K562 (cell line): Measurements from ENCODE around the gene NENF. TPM values are rescaled to one million over a fixed set of nuclear protein-coding genes. Genes with fewer than 3 reads are reported as not detected.

Source experiments
- CTCFL ChIP-seq: IDR thresholded peaks from 2 replicates; pipeline ENCODE4 v1.6.1; 2011; ENCODE audit warnings: borderline replicate concordance, low read depth, mild to moderate bottlenecking, moderate library complexity, low read length; ENCODE audit not compliant: insufficient read depth, poor library complexity, severe bottlenecking
- DNMT1 ChIP-seq: fragments of 450-650 bp; IDR thresholded peaks from 2 replicates; pipeline ENCODE4 v1.6.1; 2016; ENCODE audit warnings: antibody characterized with exemption, mild to moderate bottlenecking
- FOXK2 ChIP-seq, 2 experiments: fragments of 450-650 bp; IDR thresholded peaks in 1 of 2; conservative IDR thresholded peaks in 1 of 2; 2 replicates each; pipeline ENCODE4 v1.6.1; 2016; ENCODE audit warnings: low read depth in 2 of 2, mild to moderate bottlenecking in 1 of 2
- HCFC1 ChIP-seq: IDR thresholded peaks from 2 replicates; pipeline ENCODE4 v1.6.1; 2012; ENCODE audit warnings: low read depth, low read length, improper control_type of control experiment
- MYC ChIP-seq, 2 experiments: fragments of 250-450 bp in 1 of 2; sonication (Bioruptor Pico) in 1 of 2; IDR thresholded peaks; 2 replicates each; pipeline versions ENCODE4 v1.5.1 to v1.6.1; 2012 to 2021; ENCODE audit warnings: low read depth in 2 of 2, borderline replicate concordance in 1 of 2, improper control_type of control experiment in 1 of 2, low read length in 1 of 2, mild to moderate bottlenecking in 1 of 2, moderate library complexity in 1 of 2
- SOX6 ChIP-seq: fragments of 450-650 bp; IDR thresholded peaks from 2 replicates; pipeline ENCODE4 v1.6.1; 2014; ENCODE audit warnings: mild to moderate bottlenecking
- ZNF324 ChIP-seq: fragments of 250-450 bp; sonication (Bioruptor Pico); IDR thresholded peaks from 2 replicates; pipeline ENCODE4 v1.4.0; 2020; ENCODE audit warnings: mild to moderate bottlenecking
- ZNF76 ChIP-seq: fragments of 250-450 bp; sonication (Bioruptor Pico); IDR thresholded peaks from 2 replicates; pipeline ENCODE4 v1.4.0; 2020; ENCODE audit warnings: mild to moderate bottlenecking, moderate library complexity, borderline replicate concordance
- ZNF778 ChIP-seq: fragments of 450-650 bp; formaldehyde crosslinking; IDR thresholded peaks from 2 replicates; pipeline ENCODE4 v1.4.0; 2020; ENCODE audit warnings: mild to moderate bottlenecking, moderate library complexity
- polyA plus RNA-seq, 8 experiments: library from polyadenylated mRNA; depleted of rRNA in 4 of 8; stranded (reverse) in 5 of 8; unstranded in 3 of 8; fragments of >200 nt; fragmentation: Nextera tagmentation in 2 of 8; fragmentation: Illumina TruSeq in 1 of 8; extraction: Ambion mirVana in 2 of 8; extraction: Trizol in 1 of 8; gene quantifications; 2 replicates each; pipeline versions ENCODE4 v1.2.1 to v1.2.3, GENCODE V29; 2011 to 2014; ENCODE audit warnings: inconsistent platforms in 1 of 8, missing spikeins in 1 of 8
- total RNA-seq, 7 experiments: library from RNA; depleted of rRNA in 6 of 7; stranded (reverse); fragments of >200 nt in 6 of 7; fragmentation: Illumina TruSeq in 2 of 7; extraction: Trizol in 2 of 7; gene quantifications; 2 replicates each; pipeline versions ENCODE4 v1.2.1 to v1.2.3, GENCODE V29; 2011 to 2021; ENCODE audit warnings: low replicate concordance in 1 of 7
- TF ChIP-seq, protein P1 (sequence below): fragments of 450-650 bp; formaldehyde crosslinking; IDR thresholded peaks from 2 replicates; pipeline ENCODE4 v1.4.0; 2022; ENCODE audit warnings: missing genetic modification characterization
- TF ChIP-seq, protein P2 (sequence below): fragments of 450-650 bp; IDR thresholded peaks from 2 replicates; pipeline ENCODE4 v1.6.1; 2018; ENCODE audit warnings: mild to moderate bottlenecking, low read depth; ENCODE audit not compliant: partially characterized antibody
- TF ChIP-seq, protein P3 (sequence below), 2 experiments: fragments of 150-350 bp in 1 of 2; IDR thresholded peaks; 2 replicates each; pipeline ENCODE4 v1.6.1; 2012 to 2016; ENCODE audit warnings: low read depth in 2 of 2, low read length in 2 of 2, mild to moderate bottlenecking in 1 of 2, moderate library complexity in 1 of 2
- TF ChIP-seq, protein P4 (sequence below), 3 experiments: IDR thresholded peaks in 2 of 3; conservative IDR thresholded peaks in 1 of 3; 2 replicates each; pipeline ENCODE4 v1.5.1; 2011 to 2012; ENCODE audit warnings: low read length in 3 of 3, mild to moderate bottlenecking in 3 of 3, control low read depth in 2 of 3, improper control_type of control experiment in 1 of 3, inconsistent platforms in 1 of 3, low read depth in 1 of 3, mixed read lengths in 1 of 3, moderate library complexity in 1 of 3; ENCODE audit not compliant: insufficient read depth in 2 of 3

The NENF gene
- total and polyA plus RNA-seq, 9 of the 15 experiments (the other 6 are each of a cell fraction or from before 2014, with no cell fraction given), result 6.1 to 100 (median 72.8) TPM

- TF ChIP-seq, protein P1, sequence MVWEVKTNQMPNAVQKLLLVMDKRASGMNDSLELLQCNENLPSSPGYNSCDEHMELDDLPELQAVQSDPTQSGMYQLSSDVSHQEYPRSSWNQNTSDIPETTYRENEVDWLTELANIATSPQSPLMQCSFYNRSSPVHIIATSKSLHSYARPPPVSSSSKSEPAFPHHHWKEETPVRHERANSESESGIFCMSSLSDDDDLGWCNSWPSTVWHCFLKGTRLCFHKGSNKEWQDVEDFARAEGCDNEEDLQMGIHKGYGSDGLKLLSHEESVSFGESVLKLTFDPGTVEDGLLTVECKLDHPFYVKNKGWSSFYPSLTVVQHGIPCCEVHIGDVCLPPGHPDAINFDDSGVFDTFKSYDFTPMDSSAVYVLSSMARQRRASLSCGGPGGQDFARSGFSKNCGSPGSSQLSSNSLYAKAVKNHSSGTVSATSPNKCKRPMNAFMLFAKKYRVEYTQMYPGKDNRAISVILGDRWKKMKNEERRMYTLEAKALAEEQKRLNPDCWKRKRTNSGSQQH (CRISPR knock-in tag), result no peak
- TF ChIP-seq ZNF76 (CRISPR knock-in tag), result no peak
- no peak for TF ChIP-seq ZNF778 (CRISPR knock-in tag)
- TF ChIP-seq, protein P2, sequence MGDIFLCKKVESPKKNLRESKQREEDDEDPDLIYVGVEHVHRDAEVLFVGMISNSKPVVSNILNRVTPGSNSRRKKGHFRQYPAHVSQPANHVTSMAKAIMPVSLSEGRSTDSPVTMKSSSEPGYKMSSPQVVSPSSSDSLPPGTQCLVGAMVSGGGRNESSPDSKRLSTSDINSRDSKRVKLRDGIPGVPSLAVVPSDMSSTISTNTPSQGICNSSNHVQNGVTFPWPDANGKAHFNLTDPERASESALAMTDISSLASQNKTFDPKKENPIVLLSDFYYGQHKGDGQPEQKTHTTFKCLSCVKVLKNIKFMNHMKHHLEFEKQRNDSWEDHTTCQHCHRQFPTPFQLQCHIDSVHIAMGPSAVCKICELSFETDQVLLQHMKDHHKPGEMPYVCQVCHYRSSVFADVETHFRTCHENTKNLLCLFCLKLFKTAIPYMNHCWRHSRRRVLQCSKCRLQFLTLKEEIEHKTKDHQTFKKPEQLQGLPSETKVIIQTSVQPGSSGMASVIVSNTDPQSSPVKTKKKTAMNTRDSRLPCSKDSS, result peak; percentile 65
- TF ChIP-seq, protein P3, sequence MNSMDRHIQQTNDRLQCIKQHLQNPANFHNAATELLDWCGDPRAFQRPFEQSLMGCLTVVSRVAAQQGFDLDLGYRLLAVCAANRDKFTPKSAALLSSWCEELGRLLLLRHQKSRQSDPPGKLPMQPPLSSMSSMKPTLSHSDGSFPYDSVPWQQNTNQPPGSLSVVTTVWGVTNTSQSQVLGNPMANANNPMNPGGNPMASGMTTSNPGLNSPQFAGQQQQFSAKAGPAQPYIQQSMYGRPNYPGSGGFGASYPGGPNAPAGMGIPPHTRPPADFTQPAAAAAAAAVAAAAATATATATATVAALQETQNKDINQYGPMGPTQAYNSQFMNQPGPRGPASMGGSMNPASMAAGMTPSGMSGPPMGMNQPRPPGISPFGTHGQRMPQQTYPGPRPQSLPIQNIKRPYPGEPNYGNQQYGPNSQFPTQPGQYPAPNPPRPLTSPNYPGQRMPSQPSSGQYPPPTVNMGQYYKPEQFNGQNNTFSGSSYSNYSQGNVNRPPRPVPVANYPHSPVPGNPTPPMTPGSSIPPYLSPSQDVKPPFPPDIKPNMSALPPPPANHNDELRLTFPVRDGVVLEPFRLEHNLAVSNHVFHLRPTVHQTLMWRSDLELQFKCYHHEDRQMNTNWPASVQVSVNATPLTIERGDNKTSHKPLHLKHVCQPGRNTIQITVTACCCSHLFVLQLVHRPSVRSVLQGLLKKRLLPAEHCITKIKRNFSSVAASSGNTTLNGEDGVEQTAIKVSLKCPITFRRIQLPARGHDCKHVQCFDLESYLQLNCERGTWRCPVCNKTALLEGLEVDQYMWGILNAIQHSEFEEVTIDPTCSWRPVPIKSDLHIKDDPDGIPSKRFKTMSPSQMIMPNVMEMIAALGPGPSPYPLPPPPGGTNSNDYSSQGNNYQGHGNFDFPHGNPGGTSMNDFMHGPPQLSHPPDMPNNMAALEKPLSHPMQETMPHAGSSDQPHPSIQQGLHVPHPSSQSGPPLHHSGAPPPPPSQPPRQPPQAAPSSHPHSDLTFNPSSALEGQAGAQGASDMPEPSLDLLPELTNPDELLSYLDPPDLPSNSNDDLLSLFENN (IDR thresholded peaks at IDR 0.05; ENCODE audit: low read depth in 2 of 2, low read length in 2 of 2), result 0 out of 4 replicates have a peak, but pooled peaks of 1 of the 2 experiments have one; percentile 36
- TF ChIP-seq FOXK2 (conservative IDR thresholded peaks at IDR 0.05 in 1 of 2, IDR thresholded peaks at IDR 0.05 in 1 of 2; ENCODE audit: low read depth in 2 of 2), result peak; percentile 90 to 93
- 0 out of 2 replicates have a peak, but pooled peaks have one; percentile 35 for TF ChIP-seq HCFC1
- TF ChIP-seq MYC (IDR thresholded peaks at IDR 0.05; ENCODE audit: low read depth, low read length), result 0 out of 2 replicates have a peak, but pooled peaks have one; percentile 27
- TF ChIP-seq MYC (CRISPR knock-in tag; IDR thresholded peaks at IDR 0.05; ENCODE audit: borderline replicate concordance, low read depth), result no peak
- TF ChIP-seq DNMT1, result no peak
- no peak for TF ChIP-seq SOX6
- TF ChIP-seq, protein P4, sequence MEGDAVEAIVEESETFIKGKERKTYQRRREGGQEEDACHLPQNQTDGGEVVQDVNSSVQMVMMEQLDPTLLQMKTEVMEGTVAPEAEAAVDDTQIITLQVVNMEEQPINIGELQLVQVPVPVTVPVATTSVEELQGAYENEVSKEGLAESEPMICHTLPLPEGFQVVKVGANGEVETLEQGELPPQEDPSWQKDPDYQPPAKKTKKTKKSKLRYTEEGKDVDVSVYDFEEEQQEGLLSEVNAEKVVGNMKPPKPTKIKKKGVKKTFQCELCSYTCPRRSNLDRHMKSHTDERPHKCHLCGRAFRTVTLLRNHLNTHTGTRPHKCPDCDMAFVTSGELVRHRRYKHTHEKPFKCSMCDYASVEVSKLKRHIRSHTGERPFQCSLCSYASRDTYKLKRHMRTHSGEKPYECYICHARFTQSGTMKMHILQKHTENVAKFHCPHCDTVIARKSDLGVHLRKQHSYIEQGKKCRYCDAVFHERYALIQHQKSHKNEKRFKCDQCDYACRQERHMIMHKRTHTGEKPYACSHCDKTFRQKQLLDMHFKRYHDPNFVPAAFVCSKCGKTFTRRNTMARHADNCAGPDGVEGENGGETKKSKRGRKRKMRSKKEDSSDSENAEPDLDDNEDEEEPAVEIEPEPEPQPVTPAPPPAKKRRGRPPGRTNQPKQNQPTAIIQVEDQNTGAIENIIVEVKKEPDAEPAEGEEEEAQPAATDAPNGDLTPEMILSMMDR (IDR thresholded peaks at IDR 0.05 in 2 of 3, conservative IDR thresholded peaks at IDR 0.05 in 1 of 3; ENCODE audit: insufficient read depth in 2 of 3, low read depth in 1 of 3, low read length in 3 of 3), result peak; percentile 75 to 86 (median 85)
- TF ChIP-seq CTCFL, result peak; percentile 13
- no peak for TF ChIP-seq ZNF324 (CRISPR knock-in tag)
These were observed 25.1 kb downstream of the NENF start (continued) for GRCh38 chr1:212457740-212458338.
